Measurements from ENCODE around the gene NIBAN1. TPM values are rescaled to one million over a fixed set of nuclear protein-coding genes. Genes with fewer than 3 reads are reported as not detected.

Gene NIBAN1
- total and polyA plus RNA-seq, 9 of the 15 experiments (the other 6 are each of a cell fraction or from before 2014, with no cell fraction given), result 1.5 to 26.6 (median 16.2) TPM

DNA sequence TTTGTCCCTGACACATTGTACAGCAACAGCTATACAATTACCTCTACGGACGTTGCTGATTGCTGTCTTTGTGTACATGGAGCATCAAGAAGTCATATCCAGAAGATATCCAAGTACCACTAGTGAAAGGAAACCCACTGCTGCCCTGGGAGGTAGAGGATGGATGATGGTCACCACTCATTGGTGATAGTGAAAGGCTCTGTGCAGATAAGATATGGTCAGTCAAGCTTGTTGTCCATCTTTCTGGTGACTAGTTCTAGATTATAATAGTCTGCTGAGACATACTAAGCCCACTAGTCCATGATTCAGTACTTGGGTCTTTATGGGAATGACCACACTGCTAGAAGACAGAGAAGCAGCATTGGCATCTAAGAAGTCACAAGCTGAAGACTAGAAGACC is 30.3 kb downstream of the NIBAN1 start:
- H3K9ac ChIP-seq (ENCODE audit: insufficient read depth in 1 of 2, low read depth in 2 of 2, low read length in 2 of 2), result no peak overlapping the region
- H3K79me2 ChIP-seq (ENCODE audit: control insufficient read depth, insufficient read depth, low read length), result peaks cover 2% of the 10 kb centered on the region; the same call in 1 of the 3 replicates
- H2AFZ ChIP-seq (ENCODE audit: low read depth, low read length), result no peak overlapping the region
- POLR2A ChIA-PET, result interaction anchor here (0.7 to 2.4 kb wide), 8 partner anchors 11 to 511 kb away, joined by 3 to 10 read pairs (median 3); partner anchors contain the start of gene NIBAN1
- H3K36me3 ChIP-seq (ENCODE audit: control insufficient read depth, insufficient read depth, low read length), result no peaks in the 10 kb centered on the region
- no peaks in the 10 kb centered on the region for H3K9me3 ChIP-seq (replicated peaks; ENCODE audit: control insufficient read depth, insufficient read depth, low read depth, low read length)
- H3K4me3 ChIP-seq, result no peak overlapping the region
- peaks cover 16% of the 10 kb centered on the region for H4K20me1 ChIP-seq (replicated peaks; ENCODE audit: control insufficient read depth, insufficient read depth, low read length)
- no peak overlapping the region for H3K27ac ChIP-seq (ENCODE audit: extremely low read depth, low read depth, low read length)
- peaks cover 0 to 3% of the 10 kb centered on the region in 2 experiments; a peak in 2 of 5 replicates for H3K4me1 ChIP-seq (replicated peaks in 1 of 2; ENCODE audit: control insufficient read depth in 2 of 2, insufficient read depth in 2 of 2, low read length in 2 of 2)
- H3K27me3 ChIP-seq (ENCODE audit: control insufficient read depth in 2 of 2, insufficient read depth in 2 of 2, low read length in 2 of 2), result no peaks in the 10 kb centered on the region
- TF ChIP-seq TAF1 (IDR thresholded peaks at IDR 0.05; ENCODE audit: control insufficient read depth, extremely low read depth, insufficient read depth, low read length, severe bottlenecking) (no peak), CBFA2T3 (IDR thresholded peaks at IDR 0.05) (no peak), CREBBP (IDR thresholded peaks at IDR 0.05; ENCODE audit: low read depth, low read length) (no peak), ZNF77 (CRISPR knock-in tag; IDR thresholded peaks at IDR 0.05) (no peak), MXI1 (IDR thresholded peaks at IDR 0.05; ENCODE audit: low read depth, low read length) (no peak), TCF3 (CRISPR knock-in tag; IDR thresholded peaks at IDR 0.05) (peak; percentile 29; the same call in 1 of the 2 replicates), ZNF766 (CRISPR knock-in tag; conservative IDR thresholded peaks at IDR 0.05) (no peak), CEBPG (CRISPR knock-in tag; IDR thresholded peaks at IDR 0.05) (no peak), CEBPG (tag; conservative IDR thresholded peaks at IDR 0.05 in 1 of 2, IDR thresholded peaks at IDR 0.05 in 1 of 2) (no peak), ILK (tag; IDR thresholded peaks at IDR 0.05; ENCODE audit: borderline replicate concordance, low read depth) (no peak), JUND (IDR thresholded peaks at IDR 0.05; ENCODE audit: borderline replicate concordance, low read depth, low read length) (no peak), JUND (tag; IDR thresholded peaks at IDR 0.05; ENCODE audit: borderline replicate concordance, low read depth, low read length) (0 out of 3 replicates have a peak, but pooled peaks have one; percentile 10)
- TF ChIP-seq, protein P1, sequence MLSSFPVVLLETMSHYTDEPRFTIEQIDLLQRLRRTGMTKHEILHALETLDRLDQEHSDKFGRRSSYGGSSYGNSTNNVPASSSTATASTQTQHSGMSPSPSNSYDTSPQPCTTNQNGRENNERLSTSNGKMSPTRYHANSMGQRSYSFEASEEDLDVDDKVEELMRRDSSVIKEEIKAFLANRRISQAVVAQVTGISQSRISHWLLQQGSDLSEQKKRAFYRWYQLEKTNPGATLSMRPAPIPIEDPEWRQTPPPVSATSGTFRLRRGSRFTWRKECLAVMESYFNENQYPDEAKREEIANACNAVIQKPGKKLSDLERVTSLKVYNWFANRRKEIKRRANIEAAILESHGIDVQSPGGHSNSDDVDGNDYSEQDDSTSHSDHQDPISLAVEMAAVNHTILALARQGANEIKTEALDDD (IDR thresholded peaks at IDR 0.05), result peak; percentile 96
- no peak overlapping the region for H3K4me2 ChIP-seq (ENCODE audit: insufficient read depth, low read length)
- DNase-seq (ENCODE audit: extremely low read depth in 1 of 4, low spot score in 3 of 4) (no peak), ATAC-seq (peak; percentile 12), FAIRE-seq (no peak)
- WGBS (ENCODE audit: insufficient coverage, low coverage, missing lambda C conversion rate), result 41% methylated on average over 2 of the region's 2 CpGs
- H3K9me1 ChIP-seq (ENCODE audit: control insufficient read depth, insufficient read depth, low read length), result no peaks in the 10 kb centered on the region
- intact Hi-C loops (cut with micrococcal nuclease) (no loop called here), in situ Hi-C loops (cut with MboI) (no loop called here)
- BruUV-seq (replicated peaks), result no TSS peak
- CTCF ChIA-PET (ENCODE audit: low intra/inter-chr PET ratio), result no interaction called here

Data from K562 (cell line).